GM18867 (cell line): ENCODE data around the gene PLAAT2.
A peak's percentile ranks its signal among the peaks of the same experiment; 100 is the strongest.
"Not testable (repeated sequence)": the region's sequence is repeated elsewhere in the genome, so short reads cannot be mapped to it uniquely, and the experiment has no call there.

ENCODE experiments used
- ATAC-seq: cut with Tn5 transposase; IDR thresholded peaks from one replicate; pipeline ENCODE4 v1.9.1; 2021; ENCODE audit warnings: mild to moderate bottlenecking, moderate library complexity; ENCODE audit not compliant: unreplicated experiment

Gene PLAAT2

DNA sequence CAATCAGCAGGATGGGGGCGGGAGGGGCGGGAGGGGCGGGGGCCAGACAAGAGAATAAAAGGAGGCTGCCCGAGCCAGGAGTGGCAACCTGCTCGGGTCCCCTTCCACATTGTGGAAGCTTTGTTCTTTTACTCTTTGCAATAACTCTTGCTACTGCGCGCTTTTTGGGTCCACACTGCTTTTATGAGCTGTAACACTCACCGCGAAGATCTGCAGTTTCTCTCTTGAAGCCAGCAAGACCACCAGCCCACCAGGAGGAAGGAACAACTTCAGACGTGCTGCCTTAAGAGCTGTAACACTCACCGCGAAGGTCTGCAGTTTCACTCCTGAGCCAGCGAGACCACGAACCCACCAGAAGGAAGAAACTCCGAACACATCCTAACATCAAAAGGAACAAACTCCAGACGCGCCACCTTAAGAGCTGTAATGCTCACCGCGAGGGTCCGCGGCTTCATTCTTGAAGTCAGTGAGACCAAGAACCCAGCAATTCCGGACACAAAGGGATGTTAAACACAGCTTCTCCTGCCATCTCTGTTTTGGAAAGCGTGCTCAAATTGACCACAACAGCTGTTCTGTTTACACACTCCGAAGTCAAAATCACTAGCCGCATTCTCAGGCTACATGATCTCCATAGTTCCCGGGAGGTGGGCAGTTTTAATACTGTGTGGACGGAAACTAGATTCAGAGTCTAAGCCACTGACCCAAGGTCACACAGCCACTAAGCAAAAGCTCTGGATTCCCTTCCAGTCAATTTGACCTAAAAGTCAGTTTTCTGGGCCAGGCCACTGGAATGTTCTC, 11.9 kb downstream of the PLAAT2 start:
- ATAC-seq = no peak

DNA sequence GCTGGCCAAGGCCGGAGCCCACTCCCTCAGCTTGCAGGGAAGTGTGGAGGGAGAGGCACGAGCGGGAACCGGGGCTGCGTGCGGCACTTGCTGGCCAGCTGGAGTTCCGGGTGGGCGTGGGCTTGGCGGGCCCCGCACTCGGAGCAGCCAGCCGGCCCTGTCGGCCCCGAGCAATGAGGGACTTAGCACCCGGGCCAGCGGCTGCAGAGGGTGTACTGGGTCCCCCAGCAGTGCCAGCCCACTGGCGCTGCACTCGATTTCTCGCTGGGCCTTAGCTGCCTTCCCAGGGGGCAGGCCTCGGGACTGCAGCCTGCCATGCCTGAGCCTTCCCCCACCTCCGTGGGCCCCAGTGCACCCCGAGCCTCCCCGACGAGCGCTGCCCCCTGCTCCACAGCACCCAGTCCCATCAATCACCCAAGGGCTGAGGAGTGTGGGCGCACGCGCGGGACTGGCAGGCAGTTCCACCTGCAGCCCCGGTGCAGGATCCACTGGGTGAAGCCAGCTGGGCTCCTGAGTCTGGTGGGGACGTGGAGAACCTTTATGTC, 13.0 kb downstream of the PLAAT2 start:
- not testable (repeated sequence) for ATAC-seq

DNA sequence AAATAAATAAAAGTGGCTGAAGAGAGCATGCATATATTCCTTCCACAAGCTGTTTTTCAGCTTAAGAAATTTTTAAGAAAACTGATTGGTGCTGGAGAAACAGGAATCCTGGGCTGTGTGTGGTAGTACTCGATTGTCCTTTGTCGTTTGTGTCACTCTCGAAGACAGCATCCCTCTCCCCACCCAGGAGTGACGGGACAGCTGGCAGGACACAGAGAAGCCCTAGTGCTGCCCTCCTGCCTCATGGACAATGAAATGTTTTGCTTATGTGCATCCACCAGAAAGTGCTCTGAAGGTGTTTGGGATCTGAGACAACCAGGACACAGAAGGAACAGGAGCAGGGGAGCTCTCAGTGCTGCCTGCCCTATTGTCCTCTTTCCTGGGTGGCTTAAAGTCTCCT, 13.8 kb downstream of the PLAAT2 start:
- ATAC-seq = no peak

DNA sequence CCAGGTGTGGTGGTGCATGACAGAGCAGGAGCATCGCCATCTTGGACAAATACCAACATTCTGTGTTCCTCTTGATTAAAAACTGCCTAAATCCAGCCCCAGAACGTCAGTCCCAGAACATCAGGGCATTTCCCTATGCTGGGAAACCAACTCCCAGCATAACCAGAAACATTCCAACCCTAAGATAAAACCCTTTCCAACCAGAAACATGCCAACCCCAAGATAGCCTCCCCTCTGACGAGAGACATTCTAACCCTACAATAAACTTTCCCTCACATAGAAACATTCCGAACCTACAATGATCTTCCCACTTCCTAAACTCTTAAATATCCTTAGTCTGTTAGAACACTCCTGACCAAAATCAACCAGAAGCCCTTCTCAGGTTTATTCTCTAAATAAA, 15.0 kb downstream of the PLAAT2 start:
- ATAC-seq = no peak

DNA sequence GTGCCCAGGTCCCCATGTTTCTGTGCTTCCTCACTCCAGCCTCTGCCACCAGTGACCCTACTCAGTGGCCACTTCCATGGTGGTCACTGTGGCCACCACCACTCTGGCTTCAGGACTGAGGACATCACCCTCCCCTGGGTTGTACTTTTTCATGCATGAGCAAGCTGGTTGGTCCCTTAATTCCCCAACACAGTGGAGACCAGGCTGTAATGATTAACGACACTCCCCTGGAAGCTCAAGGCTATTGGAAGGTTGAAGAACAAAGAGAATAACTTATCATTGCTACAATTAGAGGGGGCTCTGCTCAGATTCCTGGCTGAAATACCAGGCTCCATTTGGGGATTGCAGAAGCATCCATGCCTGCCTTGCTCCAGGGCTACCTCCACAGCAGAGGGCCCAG, 16.1 kb downstream of the PLAAT2 start:
- no peak for ATAC-seq

DNA sequence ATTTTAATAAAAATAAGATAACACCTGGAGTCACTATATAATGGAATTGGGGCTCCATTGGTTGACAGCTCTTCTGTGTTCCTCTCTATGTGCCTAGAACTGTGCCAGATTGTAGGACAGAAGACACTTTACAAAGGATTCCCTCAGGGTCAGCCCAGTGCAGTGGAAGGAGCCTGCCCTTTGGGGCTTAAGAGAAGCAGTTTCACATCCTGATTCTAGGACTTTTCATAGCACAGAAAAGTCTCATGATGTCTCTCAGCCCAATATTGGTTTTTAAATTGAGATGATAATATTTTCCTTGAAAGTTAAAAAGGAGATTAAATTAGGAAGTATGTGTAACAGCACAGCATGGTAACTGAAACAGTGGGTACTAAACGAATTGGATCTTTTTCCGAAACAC, 19.5 kb downstream of the PLAAT2 start:
- no peak for ATAC-seq

DNA sequence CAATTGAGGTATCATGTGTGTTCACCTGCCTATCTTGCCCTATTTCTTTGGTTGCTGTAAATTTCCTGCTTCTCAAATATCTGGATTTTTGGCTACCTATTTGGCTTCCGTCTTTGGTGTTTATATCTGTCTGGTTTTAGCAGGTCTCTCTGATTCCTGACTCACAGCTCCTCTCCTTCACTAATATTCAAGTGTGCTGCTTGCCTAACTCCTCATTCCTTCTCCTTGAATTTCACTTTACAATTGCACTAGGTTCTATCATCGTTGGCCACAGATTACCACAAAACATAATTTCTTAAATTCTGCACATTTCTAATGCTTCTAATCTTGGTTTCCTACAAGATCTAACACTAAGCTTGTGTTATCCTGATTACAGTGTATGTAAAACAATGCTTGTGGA, 20.7 kb downstream of the PLAAT2 start:
- not testable (repeated sequence) for ATAC-seq

DNA sequence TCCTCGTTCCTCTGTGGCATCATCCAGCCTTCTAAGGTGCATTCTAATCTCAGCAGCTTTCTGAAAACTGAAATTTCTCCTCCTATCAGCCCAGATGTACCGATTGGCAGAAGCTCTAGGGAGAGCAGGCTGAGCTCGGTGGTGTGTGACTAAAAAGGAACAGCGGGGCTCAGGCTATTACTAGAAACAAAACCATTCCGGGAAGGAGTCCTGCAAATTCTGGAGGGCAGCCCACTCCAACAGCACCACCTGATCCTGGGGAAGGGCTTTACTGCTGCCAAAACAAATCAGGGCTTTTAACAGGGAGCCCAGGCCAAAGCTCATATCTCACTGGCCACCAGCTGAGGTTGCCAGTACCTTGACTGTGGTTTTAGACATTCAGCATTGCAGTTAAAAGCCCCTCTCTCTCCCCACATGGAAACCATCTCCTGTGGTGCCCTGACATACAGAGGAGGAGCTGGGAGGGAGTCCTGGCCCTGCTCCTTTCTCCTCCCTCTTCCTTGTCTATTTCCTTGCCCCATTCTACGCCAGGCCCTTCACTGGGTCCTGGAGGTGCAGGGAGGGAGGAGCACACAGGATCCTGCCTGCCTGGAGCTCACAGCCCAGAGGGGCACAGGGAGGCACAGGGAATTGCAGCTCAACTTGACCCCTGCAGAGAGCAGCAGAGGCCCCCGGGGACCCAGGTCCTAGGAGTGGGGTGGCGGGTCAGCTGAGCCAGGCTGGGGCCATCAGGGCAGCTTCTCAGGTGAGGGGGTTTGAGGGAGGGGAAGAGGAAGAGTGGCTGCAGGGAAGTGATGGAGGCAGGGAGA, 25.7 kb downstream of the PLAAT2 start:
- ATAC-seq = no peak

DNA sequence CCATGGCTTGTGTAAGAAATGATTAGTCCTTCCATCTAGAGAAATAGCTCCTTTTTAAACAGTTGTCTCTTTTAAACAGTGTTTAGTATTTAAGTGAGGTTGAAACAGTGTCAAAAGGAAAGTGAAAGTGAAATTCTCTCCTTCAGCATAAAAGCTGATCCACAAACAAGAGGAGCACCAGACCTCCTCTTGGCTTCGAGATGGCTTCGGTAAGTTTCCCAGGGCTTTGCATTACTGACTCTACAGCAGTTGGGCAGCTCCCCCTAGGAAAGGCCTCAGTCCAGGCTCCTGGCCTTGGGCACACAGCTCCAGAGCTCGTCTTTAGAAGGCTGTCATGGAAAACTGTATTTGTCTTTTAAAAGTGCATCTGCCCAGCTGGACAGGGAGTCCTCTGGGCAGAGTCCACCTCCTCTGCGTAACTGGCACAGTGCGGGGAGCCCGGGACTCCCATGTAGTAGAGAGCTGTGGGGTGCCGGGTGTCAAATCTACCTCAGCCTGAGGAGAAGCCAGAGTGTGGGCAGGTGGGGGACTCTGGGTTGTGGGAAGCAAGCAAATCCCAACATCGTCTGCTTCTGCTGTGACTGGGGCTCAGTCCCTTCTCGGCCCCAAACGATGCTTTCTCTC, 26.4 kb downstream of the PLAAT2 start, which contains the start of gene PLAAT4:
PLAAT4 (plus strand) TSS at position 140 of the 624 bp plus-strand sequence; CDS start at position 201, 61 bp downstream.
- ATAC-seq = peak; percentile 40

DNA sequence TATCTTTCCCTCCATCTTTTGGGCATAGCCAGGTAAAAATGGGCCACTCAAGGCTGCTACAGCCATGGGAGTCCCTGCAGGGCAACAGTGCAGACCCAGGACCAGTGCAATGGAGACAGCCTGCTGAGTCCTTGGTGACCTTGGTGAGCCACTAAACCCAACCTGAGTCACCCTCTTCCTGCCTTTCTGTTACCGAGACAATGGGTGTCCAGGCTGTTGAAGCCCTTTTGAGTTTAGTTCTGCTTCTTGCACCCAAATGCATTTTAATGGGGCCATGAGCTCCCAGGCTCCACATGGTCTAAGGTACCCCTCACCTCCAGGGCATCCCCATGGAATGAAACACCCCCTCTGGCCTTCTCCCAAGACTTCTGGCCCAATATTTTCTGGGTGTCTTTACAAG, 27.4 kb downstream of the PLAAT2 start:
- no peak for ATAC-seq

DNA sequence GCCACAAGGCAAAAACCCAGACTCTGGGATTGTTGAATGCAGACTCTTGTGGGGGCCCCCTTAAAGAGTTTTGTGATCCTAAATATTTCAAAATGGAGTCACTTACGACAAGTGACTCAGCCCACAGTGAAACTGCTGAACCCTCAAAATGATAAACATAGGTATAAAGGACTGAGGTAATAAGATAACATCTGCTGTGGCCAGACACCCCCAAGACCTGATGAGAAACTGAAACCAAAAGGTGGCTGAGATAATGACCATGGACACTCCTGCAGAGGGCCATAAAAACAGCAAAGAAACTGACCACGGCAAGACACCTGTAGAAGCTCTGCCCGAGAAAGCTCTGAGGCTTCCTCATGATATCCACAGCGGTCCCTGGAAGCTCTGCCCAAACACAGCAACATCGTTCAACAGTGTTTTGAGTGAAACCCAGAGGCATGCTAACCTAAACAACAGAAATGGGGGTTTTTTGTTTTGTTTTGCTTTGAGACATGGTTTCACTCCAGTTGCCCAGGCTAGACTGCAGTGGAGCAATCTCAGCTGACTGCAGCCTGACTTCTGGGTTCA, 28.2 kb downstream of the PLAAT2 start:
- peak; percentile 40 for ATAC-seq

DNA sequence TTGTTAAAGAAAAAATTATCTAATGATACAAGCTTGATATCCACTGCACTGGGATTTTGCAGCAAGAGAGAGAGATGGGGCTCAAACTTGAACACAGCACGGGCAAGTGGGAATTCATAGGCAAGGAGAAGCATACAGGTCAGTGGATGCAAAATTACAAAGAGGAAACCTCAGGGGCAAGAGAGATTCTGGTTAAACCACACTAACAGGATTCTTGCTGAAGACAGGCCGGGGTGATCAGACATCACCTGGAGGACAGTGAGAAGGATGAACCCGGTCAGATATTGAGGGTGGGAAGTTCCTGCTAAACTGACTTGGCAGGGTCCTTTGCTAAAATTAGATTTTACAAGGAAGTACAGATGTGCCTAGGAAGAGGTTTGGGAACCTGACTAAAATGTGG, 29.1 kb downstream of the PLAAT2 start:
- ATAC-seq = no peak

DNA sequence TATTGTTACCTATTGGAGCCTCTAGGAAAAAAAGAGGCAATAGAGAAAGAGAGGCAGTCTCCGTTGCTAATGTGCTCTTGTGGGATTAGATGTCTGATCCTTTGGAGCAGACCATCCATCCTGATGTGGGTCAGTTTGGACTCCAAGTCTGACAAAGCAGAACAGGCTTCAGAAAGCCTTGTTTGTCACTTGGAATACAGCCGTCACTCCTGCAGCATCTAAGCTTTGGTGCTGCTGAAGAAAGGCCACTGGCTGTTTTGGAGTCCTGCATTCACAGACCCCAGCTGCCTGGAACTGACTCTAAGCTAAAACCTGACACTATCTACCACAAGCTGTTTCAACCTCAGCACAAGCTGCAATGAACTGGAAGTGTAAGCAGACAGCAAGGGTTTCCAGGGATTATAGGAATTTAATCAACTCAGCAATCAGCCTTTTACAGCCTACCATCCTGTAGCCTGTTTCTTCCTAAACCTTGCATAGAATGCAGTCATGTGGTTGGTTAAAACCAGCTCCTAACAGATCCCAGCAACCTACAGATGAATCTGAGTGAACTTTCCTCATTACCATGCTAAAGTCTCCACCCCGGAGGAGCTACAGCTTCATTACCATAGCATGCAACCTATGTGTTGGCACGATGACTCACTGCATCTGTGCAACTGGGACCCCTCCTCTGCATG, 30.2 kb downstream of the PLAAT2 start:
- no peak for ATAC-seq

DNA sequence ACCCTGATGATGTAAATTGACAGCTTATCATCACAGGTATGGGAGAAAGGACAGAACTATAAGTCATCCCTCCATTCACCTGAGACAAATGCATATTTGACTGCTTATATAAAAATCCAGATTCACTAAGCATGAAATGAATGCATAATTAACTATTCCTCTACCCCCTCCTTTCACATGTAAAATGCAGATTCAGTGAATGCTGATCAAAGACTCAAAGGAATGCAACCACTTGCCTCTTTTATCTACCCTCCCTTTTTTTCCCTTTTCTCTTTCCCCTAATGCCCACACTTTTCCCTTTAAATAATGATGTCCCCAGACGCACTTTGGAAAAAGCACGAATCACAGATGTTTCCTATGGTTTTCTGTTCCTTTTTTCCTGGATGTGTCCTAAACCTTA, 31.1 kb downstream of the PLAAT2 start:
- no peak for ATAC-seq

DNA sequence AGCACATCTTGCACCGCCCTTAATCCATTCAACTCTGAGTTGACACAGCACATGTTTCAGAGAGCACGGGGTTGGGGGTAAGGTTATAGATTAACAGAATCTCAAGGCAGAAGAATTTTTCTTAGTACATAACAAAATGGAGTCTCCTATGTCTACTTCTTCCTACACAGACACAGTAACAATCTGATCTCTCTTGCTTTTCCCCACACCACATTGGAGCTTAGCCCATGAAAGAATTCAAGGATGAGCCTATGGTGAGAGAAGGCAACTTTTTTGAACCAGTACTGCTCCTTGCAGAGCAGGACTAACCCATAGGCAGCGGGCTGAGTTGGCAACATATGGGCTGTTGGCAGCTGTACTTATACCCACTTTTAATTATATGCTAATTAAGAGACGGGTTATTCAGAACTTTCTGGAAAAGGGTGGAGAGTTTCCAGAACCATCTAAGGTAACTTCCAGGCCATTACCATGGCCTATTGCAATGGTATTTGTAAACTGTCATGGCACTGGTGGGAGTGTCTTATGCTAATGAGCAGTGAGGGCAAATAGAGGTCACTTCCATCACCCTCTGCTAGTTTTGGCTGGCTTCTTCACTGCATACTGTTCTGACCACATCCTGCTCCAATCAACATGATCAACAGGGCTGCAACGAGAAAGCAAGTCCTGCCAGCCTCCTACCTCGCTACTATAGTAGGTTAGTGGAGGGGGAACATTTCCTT, 31.9 kb downstream of the PLAAT2 start:
- ATAC-seq = peak; percentile 81

DNA sequence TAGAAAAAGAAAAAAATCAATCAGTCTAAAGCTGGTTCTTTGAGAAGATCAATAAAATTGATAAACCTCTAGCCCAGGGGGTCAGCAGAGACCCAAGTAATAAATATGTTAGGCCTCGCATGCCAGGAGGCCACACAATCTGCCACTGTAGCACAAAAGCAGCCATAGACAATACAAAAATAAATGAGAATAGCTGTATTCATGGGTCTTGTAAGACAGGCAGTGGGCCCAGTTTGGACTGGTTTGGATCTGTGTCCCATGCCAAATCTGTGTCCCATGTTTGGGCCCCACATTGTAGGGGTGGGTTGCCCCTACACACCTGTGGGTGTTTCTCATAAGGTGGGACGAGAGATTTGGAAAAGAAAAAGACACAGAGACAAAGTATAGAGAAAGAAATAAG, 33.2 kb downstream of the PLAAT2 start:
- ATAC-seq = no peak

DNA sequence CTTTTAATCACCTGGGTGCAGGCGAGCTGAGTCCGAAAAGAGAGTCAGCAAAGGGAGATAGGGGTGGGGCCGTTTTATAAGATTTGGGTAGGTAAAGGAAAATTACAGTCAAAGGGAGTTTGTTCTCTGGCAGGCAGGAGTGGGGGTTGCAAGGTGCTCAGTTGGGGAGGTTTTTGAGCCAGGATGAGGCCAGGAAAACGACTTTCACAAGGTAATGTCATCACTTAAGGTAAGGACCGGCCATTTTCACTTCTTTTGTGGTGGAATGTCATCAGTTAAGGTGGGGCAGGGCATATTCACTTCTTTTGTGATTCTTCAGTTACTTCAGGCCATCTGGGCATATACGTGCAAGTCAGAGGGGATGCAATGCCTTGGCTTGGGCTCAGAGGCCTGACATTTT, 33.8 kb downstream of the PLAAT2 start:
- not testable (repeated sequence) for ATAC-seq

DNA sequence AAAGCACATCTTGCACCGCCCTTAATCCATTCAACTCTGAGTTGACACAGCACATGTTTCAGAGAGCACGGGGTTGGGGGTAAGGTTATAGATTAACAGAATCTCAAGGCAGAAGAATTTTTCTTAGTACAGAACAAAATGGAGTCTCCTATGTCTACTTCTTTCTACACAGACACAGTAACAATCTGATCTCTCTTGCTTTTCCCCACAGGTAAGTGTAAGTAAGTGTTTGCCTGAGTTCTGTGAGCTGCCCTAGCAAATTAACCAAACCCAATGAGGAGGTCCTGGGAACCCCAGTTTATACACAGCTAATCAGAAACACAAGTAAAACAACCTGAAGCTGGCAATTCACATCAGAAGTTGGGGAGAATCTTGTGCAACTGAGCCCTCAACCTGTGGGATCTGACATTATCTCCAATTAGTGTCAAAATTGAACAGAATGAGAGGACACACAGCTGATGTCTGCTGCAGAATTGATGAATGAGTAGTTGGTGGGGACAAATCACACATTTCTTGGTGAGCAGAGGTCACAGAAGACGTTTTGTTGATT, 34.4 kb downstream of the PLAAT2 start:
- ATAC-seq = not testable (repeated sequence)

DNA sequence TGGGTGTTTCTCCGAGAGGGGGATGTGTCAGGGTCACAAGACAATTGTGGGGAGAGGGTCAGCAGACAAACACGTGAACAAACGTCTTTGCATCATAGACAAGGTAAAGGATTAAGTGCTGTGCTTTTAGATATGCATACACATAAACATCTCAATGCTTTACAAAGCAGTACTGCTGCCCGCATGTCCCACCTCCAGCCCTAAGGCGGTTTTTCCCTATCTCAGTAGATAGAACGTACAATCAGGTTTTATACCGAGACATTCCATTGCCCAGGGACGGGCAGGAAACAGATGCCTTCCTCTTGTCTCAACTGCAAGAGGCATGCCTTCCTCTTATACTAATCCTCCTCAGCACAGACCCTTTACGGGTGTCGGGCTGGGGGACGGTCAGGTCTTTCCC, 35.0 kb downstream of the PLAAT2 start:
- not testable (repeated sequence) for ATAC-seq
